ENCODE results near the gene GATA3.

DNA sequence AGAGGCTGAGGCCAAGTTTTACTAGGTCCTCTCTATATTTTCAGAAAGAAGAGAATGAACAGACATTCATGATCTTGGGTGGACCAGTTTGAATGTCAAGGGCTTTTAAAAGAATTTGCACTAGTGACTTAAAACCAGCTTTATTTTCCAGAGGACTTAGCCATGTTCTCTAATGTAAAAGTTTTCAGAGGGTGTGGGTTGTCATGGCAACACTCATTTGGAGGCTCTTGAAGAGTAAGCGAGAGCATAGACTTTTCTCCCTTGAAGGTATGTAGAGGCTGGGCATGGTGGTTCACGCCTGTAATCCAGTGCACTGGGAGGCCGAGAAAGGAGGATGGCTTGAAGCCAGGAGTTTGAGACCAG is 61.1 kb downstream of the GATA3 start:
- TF ChIP-seq CTCF (conservative IDR thresholded peaks at IDR 0.05) (no peak), ZFX (IDR thresholded peaks at IDR 0.05) (no peak)
